ENCODE data around the gene SHH. TPM values are rescaled to one million over a fixed set of nuclear protein-coding genes. Genes with fewer than 3 reads are reported as not detected.
A peak's percentile ranks its signal among the peaks of the same experiment; 100 is the strongest.

SHH gene
- total RNA-seq, 1 donor from 2014 or later, result 0.11 TPM

DNA sequence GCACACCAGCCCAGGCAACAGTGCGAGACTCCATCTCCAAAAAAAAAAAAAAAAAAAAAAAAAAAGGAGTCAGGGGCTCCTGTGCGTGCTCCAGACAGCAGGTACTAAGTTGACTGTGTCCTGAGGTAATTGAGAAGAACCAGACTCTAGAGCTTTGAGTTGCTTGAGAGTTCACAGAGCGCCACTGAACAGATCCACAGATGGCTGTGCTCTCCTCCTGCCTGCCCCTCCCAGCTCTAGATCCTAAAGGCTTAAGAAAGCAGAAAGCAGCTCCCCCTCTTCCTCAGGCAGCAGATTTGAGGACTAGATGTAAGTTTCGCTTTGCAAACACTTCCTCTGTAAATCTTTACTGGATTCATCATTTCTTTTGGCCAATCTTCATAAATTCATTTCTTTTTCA lies 38.7 kb downstream of the SHH start:
- TF ChIP-seq, protein P1, sequence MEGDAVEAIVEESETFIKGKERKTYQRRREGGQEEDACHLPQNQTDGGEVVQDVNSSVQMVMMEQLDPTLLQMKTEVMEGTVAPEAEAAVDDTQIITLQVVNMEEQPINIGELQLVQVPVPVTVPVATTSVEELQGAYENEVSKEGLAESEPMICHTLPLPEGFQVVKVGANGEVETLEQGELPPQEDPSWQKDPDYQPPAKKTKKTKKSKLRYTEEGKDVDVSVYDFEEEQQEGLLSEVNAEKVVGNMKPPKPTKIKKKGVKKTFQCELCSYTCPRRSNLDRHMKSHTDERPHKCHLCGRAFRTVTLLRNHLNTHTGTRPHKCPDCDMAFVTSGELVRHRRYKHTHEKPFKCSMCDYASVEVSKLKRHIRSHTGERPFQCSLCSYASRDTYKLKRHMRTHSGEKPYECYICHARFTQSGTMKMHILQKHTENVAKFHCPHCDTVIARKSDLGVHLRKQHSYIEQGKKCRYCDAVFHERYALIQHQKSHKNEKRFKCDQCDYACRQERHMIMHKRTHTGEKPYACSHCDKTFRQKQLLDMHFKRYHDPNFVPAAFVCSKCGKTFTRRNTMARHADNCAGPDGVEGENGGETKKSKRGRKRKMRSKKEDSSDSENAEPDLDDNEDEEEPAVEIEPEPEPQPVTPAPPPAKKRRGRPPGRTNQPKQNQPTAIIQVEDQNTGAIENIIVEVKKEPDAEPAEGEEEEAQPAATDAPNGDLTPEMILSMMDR (IDR thresholded peaks at IDR 0.05), result no peak
- no peak overlapping the region for H3K27ac Mint-ChIP-seq (ENCODE audit: unreplicated experiment)
- no peak overlapping the region for H3K4me3 Mint-ChIP-seq (ENCODE audit: unreplicated experiment)
- no peaks in the 10 kb centered on the region for H3K27me3 Mint-ChIP-seq (ENCODE audit: unreplicated experiment)
- H3K4me1 Mint-ChIP-seq (ENCODE audit: unreplicated experiment), result peaks cover 2% of the 10 kb centered on the region
- no peak for DNase-seq (ENCODE audit: extremely low spot score, unreplicated experiment)
- H3K36me3 Mint-ChIP-seq (ENCODE audit: unreplicated experiment), result peaks cover 47% of the 10 kb centered on the region
- H3K9me3 Mint-ChIP-seq (ENCODE audit: unreplicated experiment), result no peaks in the 10 kb centered on the region

DNA sequence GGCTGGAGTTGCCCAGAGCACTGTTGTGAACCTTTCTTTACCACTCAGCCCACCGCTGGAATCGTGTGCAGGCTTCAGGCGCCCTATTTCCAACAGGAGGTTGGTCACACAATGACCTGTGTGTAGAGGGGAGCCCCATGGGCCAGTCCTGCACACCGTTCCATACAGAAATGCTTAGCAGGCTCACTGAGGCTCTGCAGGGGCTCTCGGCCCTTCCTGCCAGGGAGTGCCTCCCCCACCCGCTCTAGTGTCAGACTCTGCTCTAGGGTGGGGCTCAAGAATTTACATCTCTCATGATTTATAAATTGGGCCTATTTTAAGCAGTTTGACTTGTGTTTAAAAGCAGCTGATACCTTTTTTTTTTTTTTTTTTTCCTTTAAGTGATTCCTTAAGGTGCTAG lies 42.0 kb downstream of the SHH start:
- peaks cover 4% of the 10 kb centered on the region for H3K4me1 Mint-ChIP-seq (ENCODE audit: unreplicated experiment)
- H3K9me3 Mint-ChIP-seq (ENCODE audit: unreplicated experiment), result no peaks in the 10 kb centered on the region
- peak overlapping the region; percentile 4 for H3K27ac Mint-ChIP-seq (ENCODE audit: unreplicated experiment)
- H3K36me3 Mint-ChIP-seq (ENCODE audit: unreplicated experiment), result peaks cover 48% of the 10 kb centered on the region
- H3K4me3 Mint-ChIP-seq (ENCODE audit: unreplicated experiment), result no peak overlapping the region
- H3K27me3 Mint-ChIP-seq (ENCODE audit: unreplicated experiment), result no peaks in the 10 kb centered on the region
- DNase-seq (ENCODE audit: extremely low spot score, unreplicated experiment), result no peak
- TF ChIP-seq, protein P1 (IDR thresholded peaks at IDR 0.05), result no peak

DNA sequence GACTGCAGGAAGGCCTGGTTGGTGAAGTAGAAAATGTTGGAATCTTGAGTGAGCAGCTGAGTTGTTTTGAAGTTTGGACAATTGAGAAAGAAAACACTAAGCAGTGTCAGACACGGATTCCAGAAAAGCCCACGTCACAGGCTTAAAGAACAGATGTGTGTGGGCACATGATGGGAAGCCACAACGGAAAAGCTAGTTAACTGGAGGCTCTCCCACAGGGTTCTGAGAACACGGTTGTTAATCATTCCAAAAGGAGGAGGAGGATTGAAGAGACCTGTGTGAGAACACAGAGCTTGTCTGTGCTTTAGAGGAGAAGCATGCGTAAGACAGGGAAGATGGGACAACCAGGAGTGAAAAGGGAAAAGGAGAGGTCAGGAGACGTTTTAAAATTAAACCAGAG lies 42.6 kb downstream of the SHH start:
- no peaks in the 10 kb centered on the region for H3K9me3 Mint-ChIP-seq (ENCODE audit: unreplicated experiment)
- H3K27me3 Mint-ChIP-seq (ENCODE audit: unreplicated experiment), result no peaks in the 10 kb centered on the region
- H3K4me3 Mint-ChIP-seq (ENCODE audit: unreplicated experiment), result no peak overlapping the region
- H3K27ac Mint-ChIP-seq (ENCODE audit: unreplicated experiment), result peak overlapping the region; percentile 4
- H3K4me1 Mint-ChIP-seq (ENCODE audit: unreplicated experiment), result peaks cover 7% of the 10 kb centered on the region
- H3K36me3 Mint-ChIP-seq (ENCODE audit: unreplicated experiment), result peaks cover 43% of the 10 kb centered on the region
- no peak for DNase-seq (ENCODE audit: extremely low spot score, unreplicated experiment)
- TF ChIP-seq, protein P1 (IDR thresholded peaks at IDR 0.05), result no peak

DNA sequence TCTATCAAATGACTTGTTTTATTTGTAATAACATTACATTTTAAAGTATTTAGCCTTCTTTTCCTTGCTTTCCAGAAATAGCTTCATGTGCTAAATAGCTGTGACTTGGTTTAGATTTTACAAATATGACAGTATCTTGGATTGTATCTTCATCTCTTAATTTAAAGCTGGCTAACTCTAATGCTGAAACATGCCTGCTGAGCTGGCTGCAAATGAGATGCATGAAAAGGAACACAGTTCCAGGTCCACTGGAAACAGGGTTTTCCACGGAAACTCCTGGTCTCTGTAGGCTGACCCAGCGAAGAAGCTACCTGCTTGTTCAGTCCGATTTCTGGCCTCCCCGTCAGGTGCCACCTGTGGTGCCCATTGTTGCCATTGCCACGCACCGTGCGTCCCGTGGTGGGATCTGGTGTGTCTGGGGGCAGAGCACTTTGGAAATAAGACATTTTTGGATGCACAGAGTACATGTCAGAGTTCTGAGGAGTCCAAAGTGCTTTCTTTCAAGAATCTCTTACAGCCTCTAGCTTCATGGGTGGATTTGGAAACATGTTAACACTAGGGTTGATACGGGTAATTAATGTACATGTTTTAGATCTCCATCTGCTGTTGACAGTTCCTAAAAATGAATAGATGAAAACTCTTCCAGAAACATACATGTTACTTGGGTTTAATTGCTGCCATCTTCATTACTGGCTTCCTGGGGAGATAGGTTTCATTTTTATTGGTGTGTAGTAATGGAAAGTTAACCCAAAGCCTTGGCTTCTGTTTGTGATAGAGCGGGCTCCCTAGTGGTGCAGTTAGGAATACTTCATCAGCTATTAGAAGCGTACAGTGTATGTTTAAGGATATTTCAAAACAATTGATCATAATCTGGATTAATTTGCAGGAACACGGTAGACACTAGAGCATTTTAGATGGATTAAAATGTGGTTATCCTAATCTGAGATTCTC lies 45.0 kb downstream of the SHH start:
- DNase-seq (ENCODE audit: extremely low spot score, unreplicated experiment), result no peak
- H3K27ac Mint-ChIP-seq (ENCODE audit: unreplicated experiment), result no peak overlapping the region
- peaks cover 31% of the 10 kb centered on the region for H3K4me1 Mint-ChIP-seq (ENCODE audit: unreplicated experiment)
- H3K36me3 Mint-ChIP-seq (ENCODE audit: unreplicated experiment), result peaks cover 32% of the 10 kb centered on the region
- no peak overlapping the region for H3K4me3 Mint-ChIP-seq (ENCODE audit: unreplicated experiment)
- TF ChIP-seq, protein P1 (IDR thresholded peaks at IDR 0.05), result no peak
- no peaks in the 10 kb centered on the region for H3K27me3 Mint-ChIP-seq (ENCODE audit: unreplicated experiment)
- H3K9me3 Mint-ChIP-seq (ENCODE audit: unreplicated experiment), result no peaks in the 10 kb centered on the region

DNA sequence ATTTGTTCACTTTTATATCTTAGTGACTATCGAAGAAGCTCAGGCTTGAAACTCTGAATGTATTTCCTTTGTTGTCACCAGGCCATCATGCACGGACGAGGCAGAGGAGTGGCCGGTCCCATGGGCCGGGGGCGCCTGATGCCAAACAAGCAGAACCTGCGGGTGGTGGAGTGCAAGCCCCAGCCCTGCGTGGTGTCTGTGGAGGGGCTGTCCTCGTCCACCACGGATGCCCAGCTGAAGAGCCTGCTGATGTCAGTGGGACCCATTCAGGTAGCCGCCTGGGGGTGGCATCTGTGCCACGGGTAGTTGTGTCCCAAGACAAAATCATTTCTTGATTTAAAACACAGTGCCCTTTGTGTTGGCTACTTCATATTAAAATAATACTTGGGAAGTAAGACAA lies 45.9 kb downstream of the SHH start:
- Mint-ChIP-seq H3K4me3 (ENCODE audit: unreplicated experiment) (no peak overlapping the region), H3K27me3 (ENCODE audit: unreplicated experiment) (no peaks in the 10 kb centered on the region), H3K27ac (ENCODE audit: unreplicated experiment) (no peak overlapping the region), H3K9me3 (ENCODE audit: unreplicated experiment) (no peaks in the 10 kb centered on the region), H3K4me1 (ENCODE audit: unreplicated experiment) (peaks cover 40% of the 10 kb centered on the region), H3K36me3 (ENCODE audit: unreplicated experiment) (peaks cover 30% of the 10 kb centered on the region)
- TF ChIP-seq, protein P1 (IDR thresholded peaks at IDR 0.05), result no peak
- DNase-seq (ENCODE audit: extremely low spot score, unreplicated experiment), result no peak
